GM12865 (cell line): ENCODE measurements around the gene SOX8.

Experiments used
- DNase-seq: peaks from one replicate; pipeline ENCODE4 v3.0.0; 2010; ENCODE audit warnings: low read depth
- H3K4me3 ChIP-seq: 2 replicates; pipeline ENCODE4 v1.5.1; 2011; ENCODE audit warnings: mild to moderate bottlenecking, low read depth, low read length, control low read depth
- TF ChIP-seq, protein P1 (sequence below): IDR thresholded peaks from 2 replicates; pipeline ENCODE4 v1.5.1; 2011; ENCODE audit warnings: low read length, control low read depth, low read depth, inconsistent platforms; ENCODE audit not compliant: insufficient read depth; ENCODE audit errors: missing control alignments

The SOX8 gene

GRCh38 chr16:969508-970385 lies 11.8 kb upstream of the SOX8 start:
- TF ChIP-seq, protein P1, sequence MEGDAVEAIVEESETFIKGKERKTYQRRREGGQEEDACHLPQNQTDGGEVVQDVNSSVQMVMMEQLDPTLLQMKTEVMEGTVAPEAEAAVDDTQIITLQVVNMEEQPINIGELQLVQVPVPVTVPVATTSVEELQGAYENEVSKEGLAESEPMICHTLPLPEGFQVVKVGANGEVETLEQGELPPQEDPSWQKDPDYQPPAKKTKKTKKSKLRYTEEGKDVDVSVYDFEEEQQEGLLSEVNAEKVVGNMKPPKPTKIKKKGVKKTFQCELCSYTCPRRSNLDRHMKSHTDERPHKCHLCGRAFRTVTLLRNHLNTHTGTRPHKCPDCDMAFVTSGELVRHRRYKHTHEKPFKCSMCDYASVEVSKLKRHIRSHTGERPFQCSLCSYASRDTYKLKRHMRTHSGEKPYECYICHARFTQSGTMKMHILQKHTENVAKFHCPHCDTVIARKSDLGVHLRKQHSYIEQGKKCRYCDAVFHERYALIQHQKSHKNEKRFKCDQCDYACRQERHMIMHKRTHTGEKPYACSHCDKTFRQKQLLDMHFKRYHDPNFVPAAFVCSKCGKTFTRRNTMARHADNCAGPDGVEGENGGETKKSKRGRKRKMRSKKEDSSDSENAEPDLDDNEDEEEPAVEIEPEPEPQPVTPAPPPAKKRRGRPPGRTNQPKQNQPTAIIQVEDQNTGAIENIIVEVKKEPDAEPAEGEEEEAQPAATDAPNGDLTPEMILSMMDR: no peak
- peak overlapping the region; percentile 78 for H3K4me3 ChIP-seq
- peak; percentile 9 for DNase-seq

DNA sequence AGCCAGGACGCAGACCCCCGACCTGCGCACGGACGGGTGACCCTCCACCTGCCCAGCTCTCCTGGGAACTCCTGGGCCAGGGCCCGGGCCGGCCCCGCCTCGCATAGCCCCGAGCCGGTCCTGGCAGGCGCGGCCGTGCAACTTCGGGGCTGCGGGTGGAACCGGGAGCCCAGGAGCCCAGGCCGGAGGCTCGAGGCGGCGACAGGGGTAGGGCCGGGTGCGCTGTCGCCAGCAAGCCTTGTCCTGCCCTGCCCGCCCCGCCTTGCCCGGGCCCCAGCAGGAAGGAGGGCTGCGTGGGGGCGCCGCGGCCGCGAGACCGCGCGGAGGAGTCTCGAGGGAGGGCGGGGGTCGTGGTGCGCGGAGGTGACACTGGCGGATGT lies 11.2 kb upstream of the SOX8 start:
- H3K4me3 ChIP-seq: peak overlapping the region; percentile 78
- no peak for DNase-seq
- TF ChIP-seq, protein P1: no peak

DNA sequence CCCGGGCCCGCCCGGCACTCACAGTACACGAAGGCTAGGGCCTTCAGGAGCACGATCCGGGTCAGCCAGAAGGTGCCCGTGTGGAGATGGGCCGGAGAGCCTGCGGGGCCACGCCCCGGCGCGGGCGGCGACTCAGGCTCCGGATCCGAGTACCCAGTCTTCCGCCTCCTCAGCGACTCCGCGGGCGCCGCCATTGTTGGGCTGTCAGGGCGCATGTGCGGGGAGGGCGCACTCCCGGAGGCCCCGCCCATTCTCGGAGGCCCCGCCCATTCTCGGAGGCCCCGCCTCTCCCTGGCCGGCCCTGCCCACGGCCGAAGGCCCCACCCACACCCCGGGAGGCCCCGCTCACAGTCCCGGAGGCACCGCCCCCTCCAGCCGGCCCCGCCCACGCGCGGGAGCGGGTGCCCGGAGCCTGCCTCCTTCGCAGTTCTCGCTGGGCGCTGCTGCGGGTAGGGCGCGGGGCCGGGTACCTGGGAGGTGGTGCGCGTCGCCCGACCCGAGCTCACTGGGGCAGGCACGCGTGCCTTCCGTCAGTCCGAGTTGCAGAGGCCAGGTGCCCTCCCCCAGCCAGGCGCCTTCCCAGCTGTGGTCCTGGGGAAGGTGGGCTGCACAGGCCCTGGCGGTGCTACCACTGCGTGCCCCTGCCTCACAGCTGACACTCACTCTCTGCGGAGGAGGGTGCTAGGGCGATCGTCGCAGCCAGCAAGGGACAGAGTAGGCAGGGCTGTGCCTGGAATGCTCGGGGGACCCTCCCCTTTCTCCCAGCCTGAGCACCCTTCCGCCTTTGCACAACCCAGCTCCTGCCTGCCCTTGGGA lies 10.6 kb upstream of the SOX8 start, which contains the start of gene LMF1:
LMF1 (minus strand) TSS at position 219 of the 816 bp plus-strand sequence; CDS start at position 215, 4 bp downstream.
- H3K4me3 ChIP-seq: peak within 1 kb of the TSS; percentile 78
- peak; percentile 94 for DNase-seq
- TF ChIP-seq, protein P1: no peak

- no peak for DNase-seq
- H3K4me3 ChIP-seq: no peak overlapping the region
- TF ChIP-seq, protein P1: no peak
Measured at GRCh38 chr16:971582-971905, 10.0 kb upstream of the SOX8 start.

DNA sequence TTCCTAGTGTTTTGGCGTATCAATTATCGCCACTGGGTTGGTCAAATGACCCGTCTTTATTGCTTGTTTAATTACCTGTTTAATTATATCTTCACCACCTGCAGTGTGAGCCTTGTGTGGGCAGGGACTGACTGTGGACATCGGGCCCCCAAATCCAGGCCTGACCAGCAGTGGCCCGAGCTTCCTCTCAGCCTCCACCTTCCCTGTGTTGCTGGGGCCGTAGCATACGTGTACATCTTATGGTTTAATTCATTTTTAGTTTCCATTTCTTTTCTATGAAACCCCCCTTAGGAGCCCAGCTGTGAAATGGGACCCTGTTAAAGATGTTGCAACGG lies 9.6 kb upstream of the SOX8 start:
- TF ChIP-seq, protein P1: no peak
- no peak overlapping the region for H3K4me3 ChIP-seq
- no peak for DNase-seq

- H3K4me3 ChIP-seq: no peak overlapping the region
- TF ChIP-seq, protein P1: no peak
- DNase-seq: no peak
Measured at GRCh38 chr16:972316-973002, 9.1 kb upstream of the SOX8 start.
